B cell (primary cell): ENCODE data around the gene EPAS1. TPM values are rescaled to one million over a fixed set of nuclear protein-coding genes. Genes with fewer than 3 reads are reported as not detected.

ENCODE experiments used
- ATAC-seq: fragments of 200-7000 bp; cut with Tn5 transposase; one replicate; pipeline ENCODE4 v1.10.0; 2021; ENCODE audit warnings: low read depth, mild to moderate bottlenecking, moderate number of reproducible peaks, moderate library complexity
- CTCF ChIA-PET: fragments of 350-600 bp; sonication (Branson Sonifier 250); formaldehyde crosslinking; loops from one replicate; lab custom pipeline; 2021; ENCODE audit warnings: antibody characterized with exemption, inconsistent platforms; lab: Charles Lee
- POLR2A ChIA-PET: fragments of 350-600 bp; sonication (Branson Sonifier 250); formaldehyde crosslinking; loops from one replicate; lab custom pipeline; 2021; ENCODE audit warnings: antibody characterized with exemption; lab: Charles Lee
- DNase-seq: peaks from one replicate; pipeline ENCODE4 v3.0.0; 2013
- H2AFZ ChIP-seq: 2 replicates; pipeline ENCODE4 v1.6.1; 2012; ENCODE audit warnings: mild to moderate bottlenecking, low read depth, low read length; ENCODE audit not compliant: insufficient read depth, poor library complexity, severe bottlenecking
- H3K27ac ChIP-seq, 2 donors: 1 replicate in 1 of 2; 2 replicates in 1 of 2; pipeline ENCODE4 v1.5.1; 2012 to 2013; ENCODE audit warnings: low read length in 2 of 2, mild to moderate bottlenecking in 2 of 2, moderate library complexity in 1 of 2
- H3K27me3 ChIP-seq, 4 experiments: fragments of 200-600 bp in 1 of 4; sonication (generic) in 1 of 4; replicated peaks in 1 of 4; 1 replicate in 2 of 4; 2 replicates in 2 of 4; pipeline versions ENCODE4 v1.6.1 to v1.7.0; 2013 to 2016; ENCODE audit warnings: low read length in 3 of 4, mild to moderate bottlenecking in 2 of 4, mixed read lengths in 1 of 4, moderate library complexity in 1 of 4; ENCODE audit not compliant: insufficient read depth in 4 of 4, control insufficient read depth in 3 of 4; ENCODE audit errors: control extremely low read depth in 1 of 4
- H3K36me3 ChIP-seq, 2 experiments: replicated peaks in 1 of 2; 1 replicate in 1 of 2; 2 replicates in 1 of 2; pipeline versions ENCODE4 v1.6.1 to v1.7.1; 2013; ENCODE audit warnings: low read length in 1 of 2; ENCODE audit not compliant: insufficient read depth in 2 of 2, control insufficient read depth in 1 of 2; ENCODE audit errors: control extremely low read depth in 1 of 2, extremely low read depth in 1 of 2
- H3K4me1 ChIP-seq, 2 donors: fragments of 200-600 bp in 1 of 2; sonication (generic) in 1 of 2; 1 replicate in 1 of 2; 2 replicates in 1 of 2; pipeline versions ENCODE4 v1.5.1 to v1.6.1; 2013 to 2017; ENCODE audit warnings: low read length in 2 of 2; ENCODE audit not compliant: control insufficient read depth in 2 of 2, insufficient read depth in 2 of 2
- H3K4me2 ChIP-seq: replicated peaks from 2 replicates; pipeline ENCODE3; 2012; ENCODE audit warnings: mild to moderate bottlenecking, low read depth, low read length; ENCODE audit not compliant: poor library complexity, severe bottlenecking
- H3K4me3 ChIP-seq, 5 experiments: fragments of 200-600 bp in 1 of 5; sonication (generic) in 1 of 5; 1 replicate in 3 of 5; 2 replicates in 2 of 5; pipeline versions ENCODE4 v1.5.1 to v1.7.0; 2011 to 2016; ENCODE audit warnings: low read length in 4 of 5, mild to moderate bottlenecking in 4 of 5, low read depth in 2 of 5, control low read depth in 1 of 5, moderate library complexity in 1 of 5; ENCODE audit not compliant: insufficient read depth in 1 of 5; ENCODE audit errors: control extremely low read depth in 1 of 5, extremely low read depth in 1 of 5
- H3K79me2 ChIP-seq: fragments of 200-600 bp; sonication (generic); one replicate; pipeline ENCODE4 v1.6.0; 2016; ENCODE audit warnings: low read length; ENCODE audit not compliant: control insufficient read depth, insufficient read depth
- H3K9ac ChIP-seq: fragments of 200-600 bp; sonication (generic); 2 replicates; pipeline ENCODE4 v1.6.1; 2017; ENCODE audit warnings: mild to moderate bottlenecking, low read length, moderate library complexity
- H3K9me3 ChIP-seq, 3 donors: one replicate each; pipeline versions ENCODE4 v1.6.1 to v1.7.1; 2013; ENCODE audit warnings: low read length in 2 of 3; ENCODE audit not compliant: control insufficient read depth in 2 of 3, insufficient read depth in 1 of 3; ENCODE audit errors: control extremely low read depth in 1 of 3
- H4K20me1 ChIP-seq: 2 replicates; pipeline ENCODE4 v1.6.0; 2012; ENCODE audit warnings: mild to moderate bottlenecking, low read length; ENCODE audit not compliant: insufficient read depth, control insufficient read depth, poor library complexity, severe bottlenecking
- H3K27ac Mint-ChIP-seq: one replicate; pipeline ENCODE4 v1.8.0; 2021; ENCODE audit warnings: mixed read lengths
- H3K27me3 Mint-ChIP-seq: one replicate; pipeline ENCODE4 v1.8.0; 2021; ENCODE audit warnings: mixed read lengths
- H3K4me1 Mint-ChIP-seq: one replicate; pipeline ENCODE4 v1.8.0; 2021; ENCODE audit warnings: mixed read lengths
- H3K4me3 Mint-ChIP-seq: one replicate; pipeline ENCODE4 v1.8.0; 2021; ENCODE audit warnings: mixed read lengths
- H3K9me3 Mint-ChIP-seq: one replicate; pipeline ENCODE4 v1.8.0; 2022; ENCODE audit warnings: mixed read lengths; ENCODE audit not compliant: insufficient read depth
- CTCF ChIP-seq: fragments of 200-600 bp; IDR thresholded peaks from one replicate; pipeline ENCODE4 v1.8.0; 2022; ENCODE audit warnings: antibody characterized with exemption, mild to moderate bottlenecking
- EZH2 ChIP-seq: IDR thresholded peaks from 2 replicates; pipeline ENCODE4 v1.6.1; 2012; ENCODE audit warnings: borderline replicate concordance, low read depth, mild to moderate bottlenecking, moderate library complexity, low read length; ENCODE audit not compliant: insufficient read depth, poor library complexity, severe bottlenecking
- WGBS: methylation state at CpG from one replicate; pipeline ENCODE4 v1.1.5; 2013; ENCODE audit warnings: missing lambda C conversion rate; ENCODE audit not compliant: insufficient coverage; 5-methylcytosine and 5-hydroxymethylcytosine counted together
- intact Hi-C: fragments of 100-400 bp; cut with micrococcal nuclease; formaldehyde crosslinking; loops from one replicate; pipeline ENCODE4 v1.10.0; 2022
- polyA plus RNA-seq: library from polyadenylated mRNA; depleted of rRNA; stranded (reverse); fragments of >200 nt; gene quantifications from 2 replicates; pipeline ENCODE4 v1.2.3, GENCODE V29; 2012
- total RNA-seq, 2 donors: library from RNA; stranded (reverse); fragments of 120-200 nt in 1 of 2; gene quantifications; 1 replicate in 1 of 2; 2 replicates in 1 of 2; pipeline versions ENCODE4 v1.2.3 to v1.2.4, GENCODE V29; 2013 to 2022

The EPAS1 gene
- total and polyA plus RNA-seq, 2 donors (not counting 1 experiment from before 2014, with no cell fraction given) = 0.06 to 0.37 TPM

DNA sequence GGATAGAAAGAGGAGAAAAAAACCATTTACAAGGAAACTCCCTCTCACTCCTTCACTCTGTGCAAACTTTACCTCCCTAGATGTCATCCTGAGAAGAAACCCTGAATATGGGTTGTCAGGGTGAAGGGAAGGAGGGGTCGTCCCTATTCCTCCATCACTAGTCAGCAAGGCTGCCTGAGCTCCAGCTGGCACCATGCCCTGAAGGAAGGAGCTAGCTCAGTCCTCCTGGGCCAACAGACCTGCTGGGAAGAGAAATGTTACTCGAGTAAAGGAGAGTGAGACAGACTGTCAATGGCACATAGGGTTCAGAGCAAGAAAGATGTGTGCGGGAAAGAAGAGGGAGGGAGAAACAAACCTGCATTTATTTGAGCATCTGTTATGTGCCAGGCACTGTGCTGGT is 18.3 kb upstream of the EPAS1 start:
- Mint-ChIP-seq H3K27ac (no peak overlapping the region), H3K4me1 (peaks cover 11% of the 10 kb centered on the region), H3K9me3 (no peaks in the 10 kb centered on the region), H3K4me3 (no peak overlapping the region), H3K27me3 (peaks cover 60% of the 10 kb centered on the region)
- no peak overlapping the region for H3K9ac ChIP-seq
- no peaks in the 10 kb centered on the region for H3K36me3 ChIP-seq
- ATAC-seq = no peak
- DNase-seq = no peak
- peaks cover 0 to 5% (median 0%) of the 10 kb centered on the region in 3 donors for H3K9me3 ChIP-seq
- no peaks in the 10 kb centered on the region for H4K20me1 ChIP-seq
- no peak overlapping the region for H3K4me3 ChIP-seq
- H3K27me3 ChIP-seq = peaks cover 0 to 34% (median 16%) of the 10 kb centered on the region in 4 experiments
- WGBS = 81% methylated on average over 2 of the region's 3 CpGs
- TF ChIP-seq EZH2 (no peak), CTCF (no peak)
- ChIA-PET CTCF (no interaction called here), POLR2A (no interaction called here)
- H2AFZ ChIP-seq = no peak overlapping the region
- no peak overlapping the region for H3K27ac ChIP-seq
- intact Hi-C loops = no loop called here
- H3K4me2 ChIP-seq = no peak overlapping the region
- peaks cover 5 to 8% of the 10 kb centered on the region in 2 donors for H3K4me1 ChIP-seq
- no peaks in the 10 kb centered on the region for H3K79me2 ChIP-seq

GRCh38 chr2:46281939-46282338 is 15.3 kb upstream of the EPAS1 start:
- no peak overlapping the region for H3K27ac ChIP-seq
- no peaks in the 10 kb centered on the region for H3K79me2 ChIP-seq
- no peak overlapping the region for H2AFZ ChIP-seq
- 85% methylated on average over 1 of the region's 1 CpG for WGBS
- H3K9me3 ChIP-seq = peaks cover 0 to 5% (median 0%) of the 10 kb centered on the region in 3 donors
- ATAC-seq (no peak), DNase-seq (no peak)
- ChIA-PET POLR2A (no interaction called here), CTCF (no interaction called here)
- H3K27ac Mint-ChIP-seq = no peak overlapping the region
- H3K4me1 ChIP-seq = no peaks in the 10 kb centered on the region
- no peak overlapping the region for H3K4me3 ChIP-seq
- H3K4me1 Mint-ChIP-seq = peaks cover 4% of the 10 kb centered on the region
- H3K9ac ChIP-seq = no peak overlapping the region
- TF ChIP-seq CTCF (no peak), EZH2 (no peak)
- H3K4me2 ChIP-seq = no peak overlapping the region
- H4K20me1 ChIP-seq = no peaks in the 10 kb centered on the region
- H3K27me3 Mint-ChIP-seq = peaks cover 45% of the 10 kb centered on the region
- no peaks in the 10 kb centered on the region for H3K36me3 ChIP-seq
- H3K4me3 Mint-ChIP-seq = no peak overlapping the region
- peaks cover 0 to 16% (median 10%) of the 10 kb centered on the region in 4 experiments for H3K27me3 ChIP-seq
- H3K9me3 Mint-ChIP-seq = no peaks in the 10 kb centered on the region
- intact Hi-C loops = no loop called here
